ENCODE data around the gene GABRD.

The GABRD gene

DNA sequence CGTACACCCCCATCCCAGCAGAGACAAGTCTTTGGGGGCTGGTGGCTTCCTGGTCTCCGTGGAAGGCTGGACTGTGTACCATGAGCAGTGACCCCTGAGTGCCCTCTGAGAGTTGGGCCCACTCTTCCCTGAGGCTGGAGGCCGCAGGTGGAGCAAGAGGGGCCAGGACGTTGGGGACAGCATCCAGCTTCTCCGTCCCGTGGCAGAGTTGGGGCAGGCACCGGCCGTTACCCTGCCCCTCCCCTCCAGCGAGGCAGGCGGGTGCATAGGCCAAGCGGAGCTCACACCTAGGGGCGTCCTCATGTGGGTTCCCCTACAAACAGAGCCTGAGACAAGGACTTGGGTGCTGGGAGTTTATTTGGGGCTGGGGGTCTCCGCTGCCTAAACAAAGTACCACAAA, 14.0 kb downstream of the GABRD start:
- in situ Hi-C loops (cut with MboI; ENCODE audit: low sequenced_read_pairs): no loop called here

DNA sequence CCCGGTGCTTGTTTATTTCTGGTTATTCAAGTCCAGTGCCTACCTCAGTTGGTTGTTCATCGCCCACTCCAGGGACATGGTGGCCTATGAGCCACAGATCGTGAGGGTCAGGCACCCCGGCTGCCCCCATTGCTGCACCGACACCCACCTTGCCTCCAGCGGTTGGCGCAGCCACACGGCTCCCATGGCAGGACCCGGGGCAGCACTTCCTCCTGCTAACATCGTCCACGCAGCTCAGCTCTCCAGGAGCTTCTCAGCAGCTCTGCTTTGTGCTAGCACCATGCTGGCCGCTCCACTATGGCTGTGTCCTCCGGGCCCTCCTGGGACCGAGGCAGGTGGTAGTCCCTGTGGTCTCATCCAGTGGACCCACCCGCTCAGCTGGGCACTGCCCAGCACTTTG, 17.1 kb downstream of the GABRD start:
- in situ Hi-C loops (cut with MboI; ENCODE audit: low sequenced_read_pairs): loop anchor here (5.0 kb wide), 1 partner anchor 74 kb away; no protein-coding TSS in a partner anchor

DNA sequence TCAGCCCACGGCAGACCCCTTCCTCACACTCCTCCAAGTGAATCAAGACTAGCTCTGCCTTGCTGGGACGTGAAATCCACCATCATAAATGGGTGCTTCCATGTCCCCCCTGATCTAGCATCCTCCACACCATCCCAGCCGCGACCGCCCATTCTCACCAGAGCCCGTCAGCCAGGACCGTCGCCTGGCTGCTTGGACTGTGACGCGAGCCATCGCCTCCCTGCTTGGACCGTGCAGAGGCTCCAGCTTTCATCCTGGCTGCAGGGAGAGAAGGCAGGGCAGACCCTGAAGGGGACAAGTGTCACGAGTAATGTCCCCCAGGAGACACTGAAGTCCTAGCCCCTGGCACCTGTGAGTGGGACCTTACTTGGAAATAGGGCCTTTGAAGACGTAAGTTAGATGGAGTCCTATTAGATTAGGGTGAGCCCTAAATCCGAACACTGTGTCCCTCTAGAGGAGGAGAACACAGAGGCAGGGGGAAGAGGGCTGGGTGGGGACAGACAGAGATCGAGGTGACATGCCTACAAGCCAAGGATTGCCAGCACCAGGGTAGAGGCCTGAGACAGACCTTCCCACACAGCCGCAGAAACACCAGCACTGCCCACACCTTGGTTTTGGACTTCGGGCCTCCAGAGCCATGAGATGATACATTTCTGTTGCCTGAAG, 18.3 kb downstream of the GABRD start:
- in situ Hi-C loops (cut with MboI; ENCODE audit: low sequenced_read_pairs): loop anchor here (5.0 kb wide), 1 partner anchor 75 kb away; no protein-coding TSS in a partner anchor

DNA sequence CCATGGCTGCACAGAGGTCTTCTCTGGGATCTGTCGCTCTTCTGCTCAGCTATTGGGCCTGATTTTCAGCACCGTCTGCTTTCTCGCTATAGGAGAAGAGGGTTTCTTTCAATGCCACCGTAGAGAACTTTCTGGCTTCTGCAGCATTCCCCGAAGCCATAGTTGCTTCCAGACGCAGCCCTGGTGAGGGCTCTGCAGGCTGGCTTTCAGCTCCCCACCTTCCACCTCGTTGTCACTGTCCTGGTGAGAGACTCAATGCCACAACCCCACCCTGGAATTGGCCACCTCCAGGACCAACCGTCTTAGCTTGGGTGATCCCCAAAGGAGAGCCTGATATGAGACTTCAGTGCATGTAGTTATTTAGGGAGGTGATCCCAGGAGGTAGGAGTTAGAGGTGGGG, 19.1 kb downstream of the GABRD start:
- in situ Hi-C loops (cut with MboI; ENCODE audit: low sequenced_read_pairs): loop anchor here (5.0 kb wide), 1 partner anchor 76 kb away; no protein-coding TSS in a partner anchor

DNA sequence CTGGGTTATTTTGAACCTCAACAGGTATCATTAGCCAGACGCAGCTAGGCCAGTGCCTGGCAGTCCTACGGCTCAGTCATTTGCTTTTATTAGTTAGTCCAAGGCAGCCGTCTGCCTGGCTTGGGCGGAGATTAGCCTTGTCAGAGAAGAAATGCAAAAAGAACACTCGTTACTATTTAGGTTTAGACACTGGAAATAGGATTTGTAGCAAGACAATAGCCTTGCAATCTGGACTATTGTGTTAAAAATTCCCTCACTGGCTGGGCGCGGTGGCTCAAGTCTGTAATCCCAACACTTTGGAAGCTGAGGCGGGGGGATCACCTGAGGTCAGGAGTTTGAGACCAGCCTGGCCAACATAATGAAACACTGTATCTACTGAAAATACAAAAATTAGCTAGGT, 20.1 kb downstream of the GABRD start:
- in situ Hi-C loops (cut with MboI; ENCODE audit: low sequenced_read_pairs): loop anchor here (5.0 kb wide), 1 partner anchor 77 kb away; no protein-coding TSS in a partner anchor

DNA sequence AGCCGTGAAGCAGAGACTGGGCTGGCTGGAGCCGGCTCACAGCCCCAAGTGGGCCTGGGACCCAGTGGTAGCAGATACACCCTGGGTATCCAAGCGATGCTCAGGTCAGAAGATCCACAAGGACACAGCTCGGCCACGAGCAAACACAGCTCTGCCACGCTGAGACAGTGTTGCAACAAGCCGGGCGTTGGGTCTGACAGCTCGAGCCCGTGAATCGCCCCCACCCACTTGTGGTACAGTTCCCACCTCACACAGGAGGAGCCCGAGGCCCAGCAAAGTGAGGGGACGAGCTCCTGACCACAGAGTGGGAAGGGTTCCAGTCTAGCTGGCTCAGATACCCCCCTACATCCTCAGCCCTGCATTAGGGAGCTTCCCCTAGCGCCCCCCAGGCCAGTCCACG, 22.2 kb downstream of the GABRD start:
- in situ Hi-C loops (cut with MboI; ENCODE audit: low sequenced_read_pairs): no loop called here

DNA sequence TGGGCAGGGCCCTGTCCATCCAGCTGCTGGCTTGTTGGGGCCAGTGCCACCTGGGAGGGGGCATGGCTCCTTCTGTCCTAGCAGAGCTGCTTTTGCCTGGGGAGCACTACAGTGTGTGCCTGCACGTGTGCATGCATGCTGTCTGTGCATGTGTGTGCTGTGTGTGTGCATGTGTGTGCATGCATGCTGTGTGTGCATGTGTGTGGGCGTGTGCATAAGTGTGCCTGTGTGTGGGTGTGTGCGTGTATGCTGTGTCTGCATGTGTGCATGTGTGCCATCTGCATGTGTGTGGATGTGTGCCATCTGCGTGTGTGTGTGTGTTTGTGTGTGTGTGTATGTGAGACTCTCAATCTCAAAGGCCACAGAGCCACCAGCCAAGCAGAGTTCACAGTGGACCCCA, 22.7 kb downstream of the GABRD start:
- in situ Hi-C loops (cut with MboI; ENCODE audit: low sequenced_read_pairs): no loop called here

DNA sequence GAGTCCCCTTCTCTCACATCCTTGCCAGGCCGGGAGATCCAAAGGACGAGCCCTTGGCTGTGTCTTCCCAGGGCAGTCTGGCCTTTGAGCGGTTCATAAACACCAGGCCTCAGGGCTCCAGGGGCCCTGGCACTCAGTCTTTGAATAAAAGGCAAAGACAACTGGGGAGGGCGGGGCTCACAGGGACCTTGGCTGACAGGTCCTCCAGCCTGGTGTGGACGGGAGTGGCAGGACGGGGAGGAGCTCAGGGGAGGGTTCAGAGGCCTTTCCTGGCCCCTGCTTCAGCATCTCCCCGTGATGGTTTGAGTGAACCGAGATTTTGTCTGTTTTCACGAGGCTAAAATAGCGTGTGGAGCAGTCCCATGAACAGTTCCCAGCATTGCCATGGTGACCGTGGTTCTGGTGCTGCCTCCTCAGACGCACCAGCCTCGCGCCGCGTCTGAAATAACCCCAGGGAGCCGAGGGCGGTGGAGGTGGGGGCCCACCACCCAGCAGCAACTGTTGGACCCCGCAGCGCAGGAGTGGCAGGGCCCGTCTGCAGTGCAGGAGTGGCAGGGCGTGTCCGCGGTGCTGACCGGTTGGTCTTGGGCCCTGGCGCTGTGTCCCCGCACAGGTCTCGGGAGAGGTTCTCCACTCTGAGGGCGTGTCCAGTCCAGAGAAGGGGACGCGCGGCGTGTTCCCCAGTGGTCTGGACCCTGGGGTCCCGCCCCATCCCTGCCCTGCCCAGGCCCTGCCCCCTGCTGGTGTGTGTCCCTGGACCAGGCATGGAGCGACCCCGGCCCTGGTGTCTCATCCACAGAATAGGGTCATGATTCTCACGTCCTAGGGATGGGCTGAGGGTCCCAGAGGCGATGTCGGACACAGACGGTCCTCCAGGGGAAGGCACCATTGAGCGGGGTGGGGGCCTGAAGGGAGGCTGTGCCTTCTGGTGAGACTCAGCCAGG, 24.0 kb downstream of the GABRD start:
- in situ Hi-C loops (cut with MboI; ENCODE audit: low sequenced_read_pairs): no loop called here

DNA sequence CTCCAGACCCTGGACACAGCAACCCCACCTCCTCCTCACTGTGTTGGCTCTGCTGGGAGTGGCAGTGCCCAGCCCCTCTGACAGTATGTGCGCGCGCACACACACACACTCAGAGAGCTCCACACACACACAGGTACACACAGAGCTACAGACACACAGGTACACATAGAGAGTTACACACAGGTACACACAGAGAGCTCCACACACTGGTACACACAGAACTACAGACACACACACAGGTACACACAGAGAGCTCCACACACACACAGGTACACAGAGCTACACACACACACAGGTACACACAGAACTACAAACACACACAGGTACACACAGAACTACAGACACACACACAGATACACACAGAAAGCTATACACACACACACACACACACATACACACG, 24.7 kb downstream of the GABRD start:
- in situ Hi-C loops (cut with MboI; ENCODE audit: low sequenced_read_pairs): no loop called here

DNA sequence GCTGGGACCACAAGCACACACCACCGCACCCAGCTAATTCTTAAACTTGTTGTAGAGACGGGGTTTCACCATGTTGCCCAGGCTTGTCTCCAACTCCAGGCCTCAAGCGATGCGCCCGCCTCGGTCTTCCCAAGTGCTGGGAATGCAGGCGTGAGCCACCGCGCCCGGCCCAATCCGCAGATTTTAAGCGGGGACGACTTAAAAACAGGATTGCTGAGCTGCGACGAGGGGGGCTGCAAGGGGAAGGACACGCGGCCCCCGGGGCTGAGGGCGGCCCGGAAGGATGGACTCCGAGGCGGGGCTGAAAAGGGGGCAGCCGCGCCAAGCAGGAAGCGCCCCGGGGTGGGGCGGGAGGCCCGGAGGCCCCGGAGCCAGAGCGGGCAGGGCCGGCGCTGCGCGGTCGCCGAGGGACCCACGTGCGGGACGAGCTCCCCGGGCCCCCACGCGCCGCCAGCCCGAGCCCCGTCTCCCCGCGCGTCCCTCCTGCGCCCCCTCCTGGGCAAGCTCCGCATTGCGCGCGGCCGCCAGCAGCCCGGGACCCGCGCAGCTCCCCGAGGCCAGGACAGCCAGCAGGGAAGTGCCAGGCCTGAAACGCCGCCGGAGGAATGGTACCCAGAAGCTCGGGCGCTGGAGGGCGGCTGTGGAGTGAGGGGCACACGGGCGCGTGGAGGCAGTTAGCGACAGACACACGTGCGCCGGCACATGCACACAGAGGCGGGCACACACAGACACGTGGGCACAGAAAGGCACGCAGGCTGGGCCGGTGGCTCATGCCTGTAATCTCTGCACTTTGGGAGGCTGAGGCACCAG, 25.6 kb downstream of the GABRD start:
- in situ Hi-C loops (cut with MboI; ENCODE audit: low sequenced_read_pairs): no loop called here

DNA sequence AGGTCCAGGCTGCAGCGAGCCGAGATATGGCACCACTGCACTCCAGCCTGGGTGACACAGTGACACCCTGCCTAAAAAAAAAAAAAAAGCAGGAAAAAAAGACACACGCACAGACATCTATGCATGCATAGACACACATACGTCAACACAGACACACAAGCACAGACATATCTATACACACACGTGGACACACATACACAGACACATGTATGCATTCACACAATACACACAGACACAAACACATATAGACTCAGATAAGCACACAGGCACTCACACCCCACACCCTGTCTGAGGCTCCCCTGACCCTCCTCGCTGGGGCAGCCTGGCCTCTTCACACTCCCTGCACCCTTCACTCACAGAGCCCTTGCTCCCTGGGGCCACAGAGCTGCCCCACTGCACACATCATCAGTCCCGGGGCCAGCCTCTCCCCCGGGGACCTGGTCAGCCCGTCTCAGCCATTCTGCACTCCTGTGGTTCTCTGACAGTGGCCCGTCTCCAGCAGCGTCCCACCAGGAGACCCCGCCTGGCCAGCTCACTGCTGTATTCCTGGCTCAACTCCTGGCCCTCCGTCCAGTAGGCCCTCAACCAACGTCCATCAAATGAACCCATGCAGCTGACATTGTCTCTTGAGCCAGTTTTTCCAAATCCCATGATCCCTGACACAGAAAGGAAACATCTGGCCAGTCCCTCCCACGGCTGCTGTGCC, 26.5 kb downstream of the GABRD start:
- in situ Hi-C loops (cut with MboI; ENCODE audit: low sequenced_read_pairs): no loop called here

DNA sequence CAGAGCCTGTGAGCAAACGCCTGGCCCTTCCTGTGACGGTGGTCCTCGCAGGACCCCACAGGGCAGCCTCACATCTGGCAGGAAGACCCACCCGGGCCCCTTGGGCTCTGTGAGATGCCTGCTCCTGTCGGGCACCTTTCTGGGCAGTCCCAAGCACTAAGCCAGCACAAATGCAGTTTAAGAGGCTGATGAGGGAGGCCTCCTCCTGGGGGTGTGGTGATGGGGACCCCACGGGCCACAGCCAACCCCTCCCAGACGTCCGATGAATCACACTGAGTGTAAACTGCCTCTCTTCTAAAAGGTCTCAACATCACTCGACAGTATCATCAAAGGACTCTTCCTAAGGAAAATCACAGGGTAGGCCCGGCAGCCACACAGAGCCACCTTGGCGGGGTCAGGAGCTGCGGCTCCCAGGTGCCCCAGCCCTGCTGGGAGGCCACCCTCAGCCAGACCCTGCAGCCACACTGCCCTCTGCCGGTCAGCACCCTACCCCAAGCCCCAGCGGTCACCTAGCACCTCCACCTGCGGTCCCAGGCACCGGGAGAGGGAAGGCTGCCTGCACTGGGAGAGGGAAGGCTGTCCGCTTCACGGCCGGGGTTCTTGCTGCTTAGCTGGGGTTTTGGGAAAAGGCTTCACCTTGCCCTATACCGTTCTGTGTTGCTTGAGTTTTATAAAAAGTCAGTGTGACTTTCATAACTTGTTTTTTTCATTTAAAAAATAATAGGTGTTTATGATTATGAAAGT, 27.2 kb downstream of the GABRD start:
- in situ Hi-C loops (cut with MboI; ENCODE audit: low sequenced_read_pairs): no loop called here

DNA sequence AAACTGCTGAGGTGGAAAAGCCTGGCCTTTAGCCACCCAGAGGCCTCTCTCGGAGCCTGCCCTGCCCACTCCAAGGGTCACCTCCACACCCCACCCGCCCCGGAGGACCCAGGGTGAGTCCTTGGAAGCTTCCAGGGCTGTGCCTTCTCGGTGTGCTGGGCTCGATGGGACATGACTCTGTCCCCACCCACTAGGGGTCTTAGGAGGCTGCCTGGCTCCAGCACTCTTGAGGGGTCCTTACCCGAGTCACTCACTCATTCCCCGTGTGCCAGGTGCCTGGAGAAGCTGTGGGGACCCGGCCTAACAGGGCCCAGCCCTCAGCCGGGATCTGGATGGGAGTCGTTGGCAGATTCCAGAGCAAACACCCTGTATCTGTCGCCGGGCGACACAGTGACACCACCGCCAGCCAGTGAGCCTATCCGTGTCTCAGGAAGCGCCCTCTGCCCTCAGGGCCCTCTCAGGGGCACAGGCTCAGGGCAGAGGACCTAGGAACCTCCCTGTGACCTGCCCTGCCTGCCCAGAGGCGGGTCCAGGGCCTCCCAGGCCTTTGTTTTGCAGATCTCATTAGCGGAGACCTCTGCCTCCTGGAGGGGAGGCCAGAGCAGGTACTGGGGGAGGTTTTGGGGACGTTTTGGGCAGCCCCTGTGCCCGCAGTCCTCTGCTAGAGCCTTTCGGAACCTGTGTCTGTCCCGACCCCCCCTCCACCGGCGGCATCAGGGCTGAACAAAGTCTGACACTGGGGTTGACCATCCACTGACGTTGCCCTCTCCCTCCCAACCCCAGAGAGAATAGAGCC, 28.0 kb downstream of the GABRD start:
- in situ Hi-C loops (cut with MboI; ENCODE audit: low sequenced_read_pairs): no loop called here

DNA sequence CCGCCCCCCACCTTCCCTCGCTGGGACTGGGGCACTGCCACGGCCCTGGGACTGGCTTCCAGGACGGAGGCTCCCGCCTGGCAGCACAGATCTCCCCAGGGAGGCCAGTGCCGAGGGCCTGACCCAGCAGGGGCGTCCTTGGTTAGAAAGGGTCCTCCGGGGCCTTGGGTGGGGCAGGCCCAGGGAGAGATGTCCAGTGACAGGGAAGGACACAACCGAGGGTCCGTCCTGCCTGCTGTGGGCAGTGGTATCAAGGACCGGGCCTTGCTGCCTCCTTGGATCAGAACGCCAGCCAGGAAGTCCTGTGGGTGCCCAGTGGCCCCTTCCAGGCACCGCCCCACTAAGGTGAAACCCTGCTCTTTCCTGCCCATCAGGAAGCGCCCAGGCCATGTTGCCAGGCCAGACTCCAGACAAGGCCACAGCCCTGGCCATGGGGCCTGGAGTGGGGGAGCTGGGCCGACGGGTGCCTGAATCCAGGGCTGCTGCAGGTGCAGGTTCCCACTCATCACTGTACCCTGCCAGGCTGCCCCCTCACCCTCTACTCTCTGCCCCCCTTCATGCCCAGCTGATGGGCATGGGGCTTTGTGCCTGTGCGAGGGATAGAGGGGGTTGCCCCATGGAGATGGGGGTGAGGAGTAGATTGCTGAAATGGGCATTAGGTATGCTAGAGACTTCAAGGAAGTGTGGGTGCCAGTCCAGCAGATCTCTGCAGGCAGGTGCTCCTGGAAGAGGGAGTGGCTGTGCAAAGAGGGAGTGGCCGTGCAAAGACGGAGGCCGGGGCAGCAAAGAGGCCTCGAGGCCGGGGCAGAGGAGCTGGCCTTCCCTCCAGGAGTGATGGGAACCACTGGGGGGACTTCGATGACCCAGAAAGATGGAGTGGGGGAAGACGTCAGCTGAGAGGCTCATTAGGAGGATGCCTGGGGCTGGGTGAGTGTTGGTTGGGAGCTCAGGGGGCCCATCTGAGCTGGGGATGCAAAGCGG, 28.9 kb downstream of the GABRD start:
- in situ Hi-C loops (cut with MboI; ENCODE audit: low sequenced_read_pairs): no loop called here

DNA sequence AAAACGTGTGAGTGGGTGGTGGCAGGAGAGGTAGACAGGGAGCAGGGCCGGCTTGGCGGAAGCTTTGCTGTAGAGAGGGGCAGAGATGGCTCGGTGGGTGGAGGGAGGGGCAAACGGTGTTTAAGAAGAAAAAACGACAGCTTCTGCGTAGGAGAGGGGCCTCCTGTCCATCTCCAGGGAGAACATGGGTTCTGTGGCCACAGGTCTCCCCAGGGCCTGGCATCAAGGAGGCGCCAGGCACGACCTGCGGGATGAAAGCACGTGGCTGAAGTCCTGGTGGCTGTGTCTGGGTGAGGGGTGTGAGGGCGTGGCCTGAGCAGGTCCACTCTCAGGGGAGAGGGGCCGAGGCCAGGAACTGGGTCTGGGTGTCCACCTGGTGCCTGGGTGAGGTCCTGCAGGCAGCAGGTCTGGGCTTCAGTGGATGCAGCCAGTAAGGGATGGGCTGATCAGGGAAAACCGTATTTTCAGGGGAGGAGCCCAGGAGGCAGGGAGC, 30.1 kb downstream of the GABRD start:
- in situ Hi-C loops (cut with MboI; ENCODE audit: low sequenced_read_pairs): no loop called here

DNA sequence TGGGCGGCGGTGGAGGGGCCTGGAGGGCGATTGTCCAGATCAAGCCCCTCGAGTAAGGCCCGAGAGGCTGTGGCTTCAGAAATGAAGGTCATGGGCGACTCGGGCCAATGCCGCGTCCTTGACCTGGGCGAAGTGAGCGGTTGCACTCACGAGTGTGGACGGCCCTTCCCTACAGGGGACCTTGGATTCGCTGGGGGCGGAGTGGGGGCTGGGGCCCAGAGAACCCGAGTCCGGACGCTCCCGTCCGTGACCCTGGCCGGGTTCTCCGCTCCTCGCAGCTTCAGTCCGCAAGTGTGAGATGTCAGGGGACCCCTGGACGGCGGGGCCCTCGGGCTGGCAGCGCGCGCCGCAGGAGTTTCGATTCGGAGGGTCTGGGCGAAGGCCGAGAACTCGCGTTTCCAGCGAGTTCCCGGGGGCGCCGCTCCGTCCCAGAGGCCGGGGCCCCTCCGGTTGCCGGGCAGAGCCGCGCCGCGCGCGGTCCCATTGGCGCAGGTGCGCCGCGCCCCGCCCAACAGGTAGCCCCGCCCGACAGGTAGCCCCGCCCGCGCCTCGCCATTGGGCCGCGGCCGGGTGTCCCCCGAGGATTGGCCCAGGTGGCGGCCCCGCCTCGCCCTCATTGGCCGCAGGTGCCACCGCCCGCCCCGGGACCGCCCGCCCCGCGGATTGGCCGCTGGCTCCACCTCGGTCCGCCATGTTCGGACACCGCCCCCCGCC, 30.7 kb downstream of the GABRD start, which contains the start of gene PRKCZ:
Gene PRKCZ, plus strand, starts transcription at position 694 of the 714 bp plus-strand sequence. CDS start 220 bp downstream, outside the sequence.
- in situ Hi-C loops (cut with MboI; ENCODE audit: low sequenced_read_pairs): no loop called here

DNA sequence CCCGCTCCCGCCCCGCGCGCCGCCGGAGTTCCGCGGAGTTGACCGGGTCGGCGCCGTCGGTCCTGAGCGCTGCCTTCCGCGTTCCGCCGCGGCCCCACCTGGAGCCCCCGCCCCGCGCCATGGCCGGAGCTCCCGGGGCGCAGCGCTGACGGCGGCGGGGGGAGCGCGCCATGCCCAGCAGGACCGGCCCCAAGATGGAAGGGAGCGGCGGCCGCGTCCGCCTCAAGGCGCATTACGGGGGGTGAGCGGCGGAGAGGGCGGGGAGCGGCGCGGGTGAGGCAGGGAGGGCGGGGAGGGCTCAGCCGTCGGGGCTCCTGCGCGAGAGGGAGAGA, 31.3 kb downstream of the GABRD start:
- in situ Hi-C loops (cut with MboI; ENCODE audit: low sequenced_read_pairs): no loop called here
